Measurements from ENCODE around the gene EPYC. TPM values are rescaled to one million over a fixed set of nuclear protein-coding genes. Genes with fewer than 3 reads are reported as not detected.

EPYC gene
- total RNA-seq, 1 donor from 2014 or later: not detected

DNA sequence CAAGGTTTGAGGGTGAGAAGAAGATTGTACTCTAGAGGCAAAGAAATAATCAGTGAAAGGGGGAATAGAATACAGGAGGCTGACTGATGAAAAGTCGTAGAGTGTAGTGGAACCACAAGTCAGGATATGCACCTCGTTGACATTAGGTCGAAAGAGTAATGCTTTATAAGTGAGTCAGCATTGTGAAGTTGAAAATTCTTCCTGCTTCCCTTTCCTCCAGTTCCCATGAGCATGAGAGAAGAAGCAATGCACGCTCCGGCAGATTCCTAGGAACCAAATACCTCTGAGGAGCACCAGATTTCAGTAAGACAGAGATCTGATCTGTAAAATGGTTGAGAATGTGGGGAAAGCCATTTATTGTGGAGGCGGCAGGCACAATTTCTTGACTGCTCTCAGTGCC, 66.3 kb downstream of the EPYC start:
- H3K27ac ChIP-seq: no peak overlapping the region
- H3K4me3 ChIP-seq: no peak overlapping the region
- no peaks in the 10 kb centered on the region for H3K27me3 ChIP-seq
- intact Hi-C loops (cut with DNase I): no loop called here
- no peaks in the 10 kb centered on the region for H3K36me3 ChIP-seq
- no peaks in the 10 kb centered on the region for H3K4me1 ChIP-seq
- DNase-seq (ENCODE audit: low spot score in 2 of 2): no peak
- no peaks in the 10 kb centered on the region for H3K9me3 ChIP-seq
- TF ChIP-seq, protein P1, sequence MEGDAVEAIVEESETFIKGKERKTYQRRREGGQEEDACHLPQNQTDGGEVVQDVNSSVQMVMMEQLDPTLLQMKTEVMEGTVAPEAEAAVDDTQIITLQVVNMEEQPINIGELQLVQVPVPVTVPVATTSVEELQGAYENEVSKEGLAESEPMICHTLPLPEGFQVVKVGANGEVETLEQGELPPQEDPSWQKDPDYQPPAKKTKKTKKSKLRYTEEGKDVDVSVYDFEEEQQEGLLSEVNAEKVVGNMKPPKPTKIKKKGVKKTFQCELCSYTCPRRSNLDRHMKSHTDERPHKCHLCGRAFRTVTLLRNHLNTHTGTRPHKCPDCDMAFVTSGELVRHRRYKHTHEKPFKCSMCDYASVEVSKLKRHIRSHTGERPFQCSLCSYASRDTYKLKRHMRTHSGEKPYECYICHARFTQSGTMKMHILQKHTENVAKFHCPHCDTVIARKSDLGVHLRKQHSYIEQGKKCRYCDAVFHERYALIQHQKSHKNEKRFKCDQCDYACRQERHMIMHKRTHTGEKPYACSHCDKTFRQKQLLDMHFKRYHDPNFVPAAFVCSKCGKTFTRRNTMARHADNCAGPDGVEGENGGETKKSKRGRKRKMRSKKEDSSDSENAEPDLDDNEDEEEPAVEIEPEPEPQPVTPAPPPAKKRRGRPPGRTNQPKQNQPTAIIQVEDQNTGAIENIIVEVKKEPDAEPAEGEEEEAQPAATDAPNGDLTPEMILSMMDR (IDR thresholded peaks at IDR 0.05): no peak

DNA sequence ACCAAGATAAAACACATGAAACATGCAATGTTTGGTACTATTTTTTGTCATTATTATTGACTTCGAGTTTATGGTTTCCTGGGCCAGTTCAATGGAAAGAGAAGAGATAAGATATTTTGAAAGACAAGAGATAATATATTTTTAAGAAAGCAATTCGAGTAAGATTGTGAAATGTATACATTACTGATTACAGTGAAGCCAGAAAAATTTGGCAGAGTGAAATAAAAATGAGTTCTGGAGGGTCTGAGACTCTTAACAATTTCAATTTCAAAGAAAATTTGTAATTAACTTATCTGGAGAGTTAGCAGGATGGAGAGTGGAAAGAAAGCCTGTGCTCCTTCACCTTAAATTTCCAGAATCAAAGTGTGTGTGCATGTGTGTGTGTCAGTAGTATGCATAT, 67.1 kb downstream of the EPYC start:
- Histone ChIP-seq H3K36me3 (no peaks in the 10 kb centered on the region), H3K27me3 (no peaks in the 10 kb centered on the region), H3K4me3 (no peak overlapping the region), H3K4me1 (no peaks in the 10 kb centered on the region), H3K9me3 (no peaks in the 10 kb centered on the region), H3K27ac (no peak overlapping the region)
- intact Hi-C loops (cut with DNase I): no loop called here
- no peak for DNase-seq (ENCODE audit: low spot score in 2 of 2)
- TF ChIP-seq, protein P1 (IDR thresholded peaks at IDR 0.05): no peak

GRCh38 chr12:90936230-90937005, 68.4 kb downstream of the EPYC start:
- no peaks in the 10 kb centered on the region for H3K36me3 ChIP-seq
- no peak for DNase-seq (ENCODE audit: low spot score in 2 of 2)
- no peaks in the 10 kb centered on the region for H3K27me3 ChIP-seq
- no peaks in the 10 kb centered on the region for H3K4me1 ChIP-seq
- no peak overlapping the region for H3K27ac ChIP-seq
- TF ChIP-seq, protein P1 (IDR thresholded peaks at IDR 0.05): no peak
- no peak overlapping the region for H3K4me3 ChIP-seq
- no peaks in the 10 kb centered on the region for H3K9me3 ChIP-seq
- intact Hi-C loops (cut with DNase I): no loop called here

GRCh38 chr12:90925562-90925961, 79.2 kb downstream of the EPYC start:
- Histone ChIP-seq H3K9me3 (peaks cover 3 to 5% of the 10 kb centered on the region in 2 donors), H3K36me3 (no peaks in the 10 kb centered on the region), H3K4me3 (no peak overlapping the region), H3K27ac (no peak overlapping the region), H3K27me3 (no peaks in the 10 kb centered on the region), H3K4me1 (peaks cover 0 to 9% of the 10 kb centered on the region in 2 donors)
- intact Hi-C loops (cut with DNase I): no loop called here
- TF ChIP-seq, protein P1 (IDR thresholded peaks at IDR 0.05): no peak
- no peak for DNase-seq (ENCODE audit: low spot score in 2 of 2)

DNA sequence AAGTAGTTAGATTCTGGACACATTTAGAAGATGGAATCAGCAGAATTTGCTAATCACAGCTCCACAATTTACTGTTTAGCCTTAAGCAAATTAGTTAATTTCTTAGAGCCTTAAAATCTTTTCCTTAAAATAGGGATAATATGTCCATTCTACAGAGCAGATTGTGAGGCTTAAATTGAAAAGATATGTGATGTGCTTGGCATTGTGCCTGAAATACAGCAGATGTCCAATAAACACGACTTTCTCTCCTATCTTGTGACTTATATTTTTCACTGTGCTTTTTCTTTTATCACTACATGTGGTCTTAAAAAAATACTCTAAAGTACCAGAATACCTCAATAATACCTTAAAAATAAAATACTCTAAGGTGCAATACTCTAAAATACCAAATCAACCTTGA, 80.4 kb downstream of the EPYC start:
- Histone ChIP-seq H3K9me3 (peaks cover 0 to 5% of the 10 kb centered on the region in 2 donors), H3K4me3 (no peak overlapping the region), H3K27me3 (no peaks in the 10 kb centered on the region), H3K36me3 (no peaks in the 10 kb centered on the region), H3K27ac (no peak overlapping the region), H3K4me1 (peaks cover 0 to 9% of the 10 kb centered on the region in 2 donors)
- TF ChIP-seq, protein P1 (IDR thresholded peaks at IDR 0.05): no peak
- intact Hi-C loops (cut with DNase I): no loop called here
- no peak for DNase-seq (ENCODE audit: low spot score in 2 of 2)
